ENCODE measurements around the gene TGDS.

Gene TGDS

DNA sequence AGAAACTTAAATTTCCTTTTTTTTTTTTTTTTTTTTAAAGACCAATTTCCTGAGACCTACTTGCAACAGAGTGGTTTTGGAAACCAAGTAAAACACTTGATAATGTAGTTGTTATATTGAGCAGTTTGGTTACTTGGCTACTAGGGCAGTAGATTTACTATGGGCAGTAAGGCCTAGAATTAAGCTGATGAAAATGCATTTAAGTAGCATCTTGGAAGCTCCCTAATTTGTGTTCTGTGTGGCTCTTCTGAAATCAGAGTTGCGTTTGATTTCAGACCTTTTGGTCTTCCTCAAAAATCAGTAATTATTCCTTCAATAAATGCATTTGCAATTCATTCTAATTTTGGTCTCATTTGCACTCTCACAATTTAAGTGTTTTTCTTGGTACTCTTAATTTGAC, 6.5 kb upstream of the TGDS start:
- Histone ChIP-seq H3K27me3 (replicated peaks; ENCODE audit: control insufficient read depth, insufficient read depth, low read length, poor library complexity, severe bottlenecking) (no peaks in the 10 kb centered on the region), H3K9me3 (ENCODE audit: control insufficient read depth, low read length) (no peaks in the 10 kb centered on the region), H3K4me3 (ENCODE audit: insufficient read depth, low read depth, low read length, poor library complexity, severe bottlenecking) (peak overlapping the region; percentile 82), H3K4me1 (ENCODE audit: control insufficient read depth, insufficient read depth, low read length, poor library complexity, severe bottlenecking) (no peaks in the 10 kb centered on the region), H3K36me3 (ENCODE audit: control insufficient read depth, insufficient read depth, low read length) (no peaks in the 10 kb centered on the region), H3K27ac (ENCODE audit: insufficient read depth, low read length, poor library complexity, severe bottlenecking) (peak overlapping the region; percentile 69)
- no peak for DNase-seq

DNA sequence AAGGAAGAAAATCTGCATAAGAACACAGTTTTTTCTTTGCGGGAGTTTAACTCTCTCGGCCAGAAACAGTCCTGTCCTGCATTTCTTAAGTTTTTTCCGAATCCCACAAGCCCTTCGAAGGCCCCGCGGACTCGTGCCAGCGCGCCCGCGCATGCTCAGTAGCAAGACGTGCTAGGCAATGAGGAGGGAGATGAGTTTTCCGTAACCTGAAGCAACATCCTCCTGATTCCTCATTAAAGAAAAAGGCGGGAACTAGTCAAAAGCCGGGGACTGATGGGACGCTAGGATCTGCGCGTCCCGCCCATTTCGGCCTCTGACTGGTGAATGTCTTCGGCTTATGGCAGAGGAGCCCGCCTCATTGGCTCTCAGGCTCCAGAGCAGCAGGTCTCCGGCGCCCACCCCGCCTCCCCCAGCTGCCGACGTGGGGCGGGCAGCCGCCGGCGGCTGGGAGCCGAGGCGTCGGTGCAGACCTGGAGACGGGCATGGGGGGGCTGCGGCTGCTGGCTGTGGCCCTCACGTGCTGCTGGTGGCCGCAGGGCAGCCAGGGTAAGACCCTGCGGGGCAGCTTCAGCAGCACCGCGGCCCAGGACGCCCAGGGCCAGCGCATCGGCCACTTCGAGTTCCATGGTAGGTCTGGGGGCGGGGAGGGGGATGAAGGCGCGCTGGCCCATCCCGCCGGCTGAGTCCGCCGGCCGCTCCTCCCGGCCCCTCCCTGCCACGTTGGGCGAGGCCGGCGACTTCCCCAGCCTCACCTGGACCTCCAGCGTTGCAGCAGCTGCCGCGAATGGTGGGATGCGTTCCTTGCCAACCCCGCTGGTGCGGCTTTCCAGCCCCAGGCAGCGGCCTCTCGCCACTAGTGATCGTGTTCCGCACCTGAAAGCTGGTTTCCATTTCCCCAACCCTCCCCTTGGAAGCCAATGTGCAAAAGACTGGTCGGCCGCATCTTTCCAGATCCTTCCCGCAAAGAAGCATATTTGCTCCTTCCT, 5.8 kb upstream of the TGDS start, which contains the start of gene GPR180:
Gene GPR180, plus strand, starts transcription at position 412 of the 986 bp plus-strand sequence. Its CDS starts 71 bp downstream, at position 483.
- H3K4me1 ChIP-seq (ENCODE audit: control insufficient read depth, insufficient read depth, low read length, poor library complexity, severe bottlenecking), result no peaks in the 10 kb centered on the region
- DNase-seq, result peak; percentile 74 to 88 (median 83)
- no peaks in the 10 kb centered on the region for H3K9me3 ChIP-seq (ENCODE audit: control insufficient read depth, low read length)
- no peaks in the 10 kb centered on the region for H3K36me3 ChIP-seq (ENCODE audit: control insufficient read depth, insufficient read depth, low read length)
- no peaks in the 10 kb centered on the region for H3K27me3 ChIP-seq (replicated peaks; ENCODE audit: control insufficient read depth, insufficient read depth, low read length, poor library complexity, severe bottlenecking)
- H3K4me3 ChIP-seq (ENCODE audit: insufficient read depth, low read depth, low read length, poor library complexity, severe bottlenecking), result peak within 1 kb of the TSS; percentile 82
- H3K27ac ChIP-seq (ENCODE audit: insufficient read depth, low read length, poor library complexity, severe bottlenecking), result peak within 1 kb of the TSS; percentile 69

DNA sequence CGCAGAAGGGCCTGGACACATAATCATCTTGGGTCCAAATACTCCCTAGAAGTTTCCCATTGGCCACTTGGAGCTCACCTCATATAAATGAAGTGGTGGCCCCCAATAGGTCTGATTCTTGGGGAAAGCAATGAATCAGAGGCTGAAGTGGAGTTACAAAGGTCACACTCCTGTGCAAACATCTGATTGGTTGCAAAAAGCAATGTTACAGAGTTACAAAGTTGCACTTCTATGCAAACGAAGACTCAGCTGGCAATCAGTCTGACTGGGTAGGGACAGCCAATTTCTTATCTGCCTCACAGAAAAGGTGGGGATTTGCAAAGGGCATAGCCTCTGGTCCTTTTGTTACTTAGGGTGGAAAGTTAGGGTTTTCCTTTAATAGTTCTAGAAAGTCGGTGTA, 3.9 kb upstream of the TGDS start:
- Histone ChIP-seq H3K27ac (ENCODE audit: insufficient read depth, low read length, poor library complexity, severe bottlenecking) (no peak overlapping the region), H3K27me3 (replicated peaks; ENCODE audit: control insufficient read depth, insufficient read depth, low read length, poor library complexity, severe bottlenecking) (no peaks in the 10 kb centered on the region), H3K36me3 (ENCODE audit: control insufficient read depth, insufficient read depth, low read length) (no peaks in the 10 kb centered on the region), H3K4me3 (ENCODE audit: insufficient read depth, low read depth, low read length, poor library complexity, severe bottlenecking) (no peak overlapping the region), H3K4me1 (ENCODE audit: control insufficient read depth, insufficient read depth, low read length, poor library complexity, severe bottlenecking) (peaks cover 4% of the 10 kb centered on the region), H3K9me3 (ENCODE audit: control insufficient read depth, low read length) (no peaks in the 10 kb centered on the region)
- DNase-seq, result no peak

- Histone ChIP-seq H3K36me3 (ENCODE audit: control insufficient read depth, insufficient read depth, low read length) (no peaks in the 10 kb centered on the region), H3K27me3 (replicated peaks; ENCODE audit: control insufficient read depth, insufficient read depth, low read length, poor library complexity, severe bottlenecking) (no peaks in the 10 kb centered on the region), H3K27ac (ENCODE audit: insufficient read depth, low read length, poor library complexity, severe bottlenecking) (no peak overlapping the region), H3K4me3 (ENCODE audit: insufficient read depth, low read depth, low read length, poor library complexity, severe bottlenecking) (no peak overlapping the region), H3K9me3 (ENCODE audit: control insufficient read depth, low read length) (no peaks in the 10 kb centered on the region), H3K4me1 (ENCODE audit: control insufficient read depth, insufficient read depth, low read length, poor library complexity, severe bottlenecking) (peaks cover 8% of the 10 kb centered on the region)
- DNase-seq, result no peak
Measured at GRCh38 chr13:94598281-94598680, 2.3 kb upstream of the TGDS start.

DNA sequence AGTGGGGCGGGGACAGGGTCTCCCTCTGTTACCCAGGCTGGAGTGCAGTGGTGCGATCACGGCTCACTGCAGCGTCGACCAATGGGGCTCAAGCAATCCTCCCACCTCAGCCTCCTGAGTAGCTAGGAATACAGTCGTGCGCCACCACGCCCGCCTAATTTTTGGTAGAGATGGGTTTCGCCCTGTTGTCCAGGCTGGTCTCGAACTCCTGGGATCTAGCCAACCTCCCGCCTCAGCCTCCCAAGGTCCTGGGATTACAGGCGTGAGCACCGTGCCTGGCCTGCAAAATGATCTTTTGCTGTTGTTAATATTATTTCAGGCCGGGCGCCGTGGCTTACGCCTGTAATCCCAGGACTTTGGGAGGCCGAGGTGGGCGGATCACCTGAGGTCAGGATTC, 621 bp upstream of the TGDS start:
- no peaks in the 10 kb centered on the region for H3K27me3 ChIP-seq (replicated peaks; ENCODE audit: control insufficient read depth, insufficient read depth, low read length, poor library complexity, severe bottlenecking)
- peaks cover 6% of the 10 kb centered on the region for H3K36me3 ChIP-seq (ENCODE audit: control insufficient read depth, insufficient read depth, low read length)
- no peaks in the 10 kb centered on the region for H3K9me3 ChIP-seq (ENCODE audit: control insufficient read depth, low read length)
- no peak overlapping the region for H3K27ac ChIP-seq (ENCODE audit: insufficient read depth, low read length, poor library complexity, severe bottlenecking)
- no peak for DNase-seq
- peak overlapping the region; percentile 75 for H3K4me3 ChIP-seq (ENCODE audit: insufficient read depth, low read depth, low read length, poor library complexity, severe bottlenecking)
- peaks cover 8% of the 10 kb centered on the region for H3K4me1 ChIP-seq (ENCODE audit: control insufficient read depth, insufficient read depth, low read length, poor library complexity, severe bottlenecking)

GRCh38 chr13:94595001-94595949, 677 bp downstream of the TGDS start:
- no peaks in the 10 kb centered on the region for H3K9me3 ChIP-seq (ENCODE audit: control insufficient read depth, low read length)
- H3K27ac ChIP-seq (ENCODE audit: insufficient read depth, low read length, poor library complexity, severe bottlenecking), result peak overlapping the region; percentile 67
- peaks cover 9% of the 10 kb centered on the region for H3K36me3 ChIP-seq (ENCODE audit: control insufficient read depth, insufficient read depth, low read length)
- DNase-seq, result peak in 1 of 3 donors; percentile 2
- peak overlapping the region; percentile 75 for H3K4me3 ChIP-seq (ENCODE audit: insufficient read depth, low read depth, low read length, poor library complexity, severe bottlenecking)
- no peaks in the 10 kb centered on the region for H3K27me3 ChIP-seq (replicated peaks; ENCODE audit: control insufficient read depth, insufficient read depth, low read length, poor library complexity, severe bottlenecking)
- H3K4me1 ChIP-seq (ENCODE audit: control insufficient read depth, insufficient read depth, low read length, poor library complexity, severe bottlenecking), result peaks cover 8% of the 10 kb centered on the region

- peaks cover 8% of the 10 kb centered on the region for H3K4me1 ChIP-seq (ENCODE audit: control insufficient read depth, insufficient read depth, low read length, poor library complexity, severe bottlenecking)
- no peak for DNase-seq
- no peaks in the 10 kb centered on the region for H3K27me3 ChIP-seq (replicated peaks; ENCODE audit: control insufficient read depth, insufficient read depth, low read length, poor library complexity, severe bottlenecking)
- H3K27ac ChIP-seq (ENCODE audit: insufficient read depth, low read length, poor library complexity, severe bottlenecking), result no peak overlapping the region
- peaks cover 13% of the 10 kb centered on the region for H3K36me3 ChIP-seq (ENCODE audit: control insufficient read depth, insufficient read depth, low read length)
- no peak overlapping the region for H3K4me3 ChIP-seq (ENCODE audit: insufficient read depth, low read depth, low read length, poor library complexity, severe bottlenecking)
- H3K9me3 ChIP-seq (ENCODE audit: control insufficient read depth, low read length), result no peaks in the 10 kb centered on the region
Measured at GRCh38 chr13:94590744-94591143, 5.2 kb downstream of the TGDS start.

DNA sequence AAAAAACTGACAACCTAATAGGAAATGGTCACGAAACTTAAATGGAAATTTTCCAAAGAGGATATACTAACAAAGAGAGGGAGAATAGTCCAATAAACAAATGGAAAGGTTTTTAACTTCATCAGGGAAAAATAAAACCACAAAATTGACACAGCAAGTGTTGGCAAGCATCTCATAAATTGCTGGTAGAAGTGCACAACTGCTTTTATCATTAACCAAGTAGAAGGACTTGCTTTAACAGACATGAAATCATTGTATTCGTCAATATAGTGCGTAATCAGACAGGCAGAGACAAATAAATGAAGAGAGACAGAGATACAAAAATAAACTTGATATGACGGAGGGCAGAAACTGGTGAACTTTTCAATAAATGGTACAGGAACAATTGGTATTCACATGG, 7.4 kb downstream of the TGDS start:
- Histone ChIP-seq H3K4me3 (ENCODE audit: insufficient read depth, low read depth, low read length, poor library complexity, severe bottlenecking) (no peak overlapping the region), H3K27ac (ENCODE audit: insufficient read depth, low read length, poor library complexity, severe bottlenecking) (no peak overlapping the region), H3K36me3 (ENCODE audit: control insufficient read depth, insufficient read depth, low read length) (peaks cover 23% of the 10 kb centered on the region), H3K4me1 (ENCODE audit: control insufficient read depth, insufficient read depth, low read length, poor library complexity, severe bottlenecking) (no peaks in the 10 kb centered on the region), H3K27me3 (replicated peaks; ENCODE audit: control insufficient read depth, insufficient read depth, low read length, poor library complexity, severe bottlenecking) (no peaks in the 10 kb centered on the region), H3K9me3 (ENCODE audit: control insufficient read depth, low read length) (no peaks in the 10 kb centered on the region)
- DNase-seq, result no peak

DNA sequence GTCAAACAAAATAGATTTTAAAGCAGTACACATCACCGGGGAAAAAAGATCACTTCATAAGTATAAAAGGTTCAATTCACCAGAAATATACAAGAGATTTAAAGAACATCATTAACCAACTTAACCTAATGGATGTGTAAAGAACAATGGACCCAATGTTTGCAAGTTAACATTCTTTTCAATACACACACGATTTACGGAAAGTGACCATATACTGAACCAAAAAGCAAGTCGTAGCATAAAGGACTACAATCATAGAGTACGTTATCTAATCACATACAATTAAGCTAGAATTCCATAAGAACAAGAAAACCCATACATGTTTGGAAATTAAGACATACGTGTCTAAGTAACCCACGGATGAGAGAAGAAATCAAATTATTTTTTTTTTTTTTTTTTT, 9.6 kb downstream of the TGDS start:
- Histone ChIP-seq H3K27ac (ENCODE audit: insufficient read depth, low read length, poor library complexity, severe bottlenecking) (no peak overlapping the region), H3K9me3 (ENCODE audit: control insufficient read depth, low read length) (no peaks in the 10 kb centered on the region), H3K4me1 (ENCODE audit: control insufficient read depth, insufficient read depth, low read length, poor library complexity, severe bottlenecking) (no peaks in the 10 kb centered on the region), H3K27me3 (replicated peaks; ENCODE audit: control insufficient read depth, insufficient read depth, low read length, poor library complexity, severe bottlenecking) (no peaks in the 10 kb centered on the region), H3K36me3 (ENCODE audit: control insufficient read depth, insufficient read depth, low read length) (peaks cover 29% of the 10 kb centered on the region), H3K4me3 (ENCODE audit: insufficient read depth, low read depth, low read length, poor library complexity, severe bottlenecking) (no peak overlapping the region)
- DNase-seq, result no peak
